Measurements from ENCODE around the gene VWA5B2.

The VWA5B2 gene

DNA sequence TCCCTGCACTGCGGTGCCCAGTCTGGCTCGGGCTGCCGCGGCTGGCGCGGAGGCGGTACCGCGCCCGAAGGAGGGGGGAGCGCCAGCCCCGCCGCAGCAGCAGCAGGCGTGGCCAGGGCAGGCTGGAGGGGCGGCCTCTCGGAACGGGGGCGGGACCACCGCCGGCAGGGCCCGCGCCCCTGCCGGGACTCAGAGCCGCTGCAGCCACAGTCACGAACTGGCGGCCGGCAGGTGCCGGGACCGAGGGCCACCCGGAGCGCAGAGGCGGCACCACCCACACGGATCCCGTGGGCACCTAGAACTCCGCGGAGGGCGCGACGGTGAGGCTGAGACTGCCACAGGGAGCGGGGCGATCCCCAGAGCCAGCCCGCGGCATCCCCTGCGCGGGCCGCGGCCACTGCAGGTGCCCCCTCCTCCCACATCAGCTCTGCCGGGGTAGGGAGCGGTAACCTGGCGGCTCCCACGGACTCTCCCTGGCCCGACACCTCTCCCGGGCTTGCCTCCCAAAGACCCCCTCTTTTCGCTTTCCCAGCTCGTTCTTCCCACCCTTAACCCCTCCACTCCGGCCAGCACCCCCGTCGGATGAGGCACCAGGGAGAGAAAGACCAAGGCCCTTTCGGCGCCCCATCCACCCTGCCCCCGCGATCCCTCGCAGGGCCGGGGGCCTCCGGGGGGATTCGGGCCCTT is at the start of gene VWA5B2:
Gene VWA5B2, plus strand, starts transcription at position 192 of the 687 bp plus-strand sequence. CDS start 944 bp downstream, outside the sequence.
- peak; percentile 64 to 67 for DNase-seq

DNA sequence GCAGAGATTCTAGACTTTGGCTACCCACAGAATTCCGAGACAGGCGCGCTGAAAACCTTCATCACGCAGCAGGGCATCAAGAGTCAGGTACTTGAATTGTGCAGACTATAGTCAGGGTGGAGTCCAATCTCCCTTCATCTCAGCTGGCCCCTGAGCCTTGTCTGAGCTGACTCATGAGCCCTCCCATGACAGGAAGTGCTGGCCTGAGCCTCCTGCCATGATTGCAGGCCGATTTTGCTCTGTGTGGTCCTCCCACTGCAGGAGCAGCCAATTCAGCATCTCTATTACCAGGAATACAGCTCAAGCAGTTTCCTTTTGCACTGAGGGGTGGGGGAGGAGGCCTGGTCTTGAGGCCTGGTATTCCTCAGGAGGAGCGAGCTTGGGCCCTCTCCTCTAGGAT is 49.2 kb upstream of the VWA5B2 start:
- no peak for DNase-seq

DNA sequence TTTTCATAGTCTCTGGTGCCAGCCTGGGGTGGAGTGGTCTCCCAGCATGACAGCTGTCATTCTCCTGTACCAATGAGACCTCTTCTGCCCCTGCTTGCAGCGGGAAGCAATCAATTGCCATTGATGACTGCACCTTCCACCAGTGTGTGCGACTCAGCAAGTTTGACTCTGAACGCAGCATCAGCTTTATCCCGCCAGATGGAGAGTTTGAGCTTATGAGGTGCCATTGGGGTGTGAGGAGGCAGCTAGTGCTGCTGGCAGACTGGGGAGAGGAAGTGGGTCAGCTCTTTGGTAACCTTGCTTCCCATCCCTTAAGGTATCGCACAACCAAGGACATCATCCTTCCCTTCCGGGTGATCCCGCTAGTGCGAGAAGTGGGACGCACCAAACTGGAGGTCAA is 47.8 kb upstream of the VWA5B2 start:
- DNase-seq = no peak

DNA sequence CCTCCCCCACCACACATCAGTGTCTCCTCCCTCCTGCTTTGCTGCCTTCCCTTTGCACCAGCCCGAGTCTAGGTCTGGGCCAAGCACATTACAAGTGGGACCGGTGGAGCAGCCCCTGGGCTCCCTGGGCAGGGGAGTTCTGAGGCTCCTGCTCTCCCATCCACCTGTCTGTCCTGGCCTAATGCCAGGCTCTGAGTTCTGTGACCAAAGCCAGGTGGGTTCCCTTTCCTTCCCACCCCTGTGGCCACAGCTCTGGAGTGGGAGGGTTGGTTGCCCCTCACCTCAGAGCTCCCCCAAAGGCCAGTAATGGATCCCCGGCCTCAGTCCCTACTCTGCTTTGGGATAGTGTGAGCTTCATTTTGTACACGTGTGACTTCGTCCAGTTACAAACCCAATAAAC is 45.7 kb upstream of the VWA5B2 start:
- DNase-seq = no peak

DNA sequence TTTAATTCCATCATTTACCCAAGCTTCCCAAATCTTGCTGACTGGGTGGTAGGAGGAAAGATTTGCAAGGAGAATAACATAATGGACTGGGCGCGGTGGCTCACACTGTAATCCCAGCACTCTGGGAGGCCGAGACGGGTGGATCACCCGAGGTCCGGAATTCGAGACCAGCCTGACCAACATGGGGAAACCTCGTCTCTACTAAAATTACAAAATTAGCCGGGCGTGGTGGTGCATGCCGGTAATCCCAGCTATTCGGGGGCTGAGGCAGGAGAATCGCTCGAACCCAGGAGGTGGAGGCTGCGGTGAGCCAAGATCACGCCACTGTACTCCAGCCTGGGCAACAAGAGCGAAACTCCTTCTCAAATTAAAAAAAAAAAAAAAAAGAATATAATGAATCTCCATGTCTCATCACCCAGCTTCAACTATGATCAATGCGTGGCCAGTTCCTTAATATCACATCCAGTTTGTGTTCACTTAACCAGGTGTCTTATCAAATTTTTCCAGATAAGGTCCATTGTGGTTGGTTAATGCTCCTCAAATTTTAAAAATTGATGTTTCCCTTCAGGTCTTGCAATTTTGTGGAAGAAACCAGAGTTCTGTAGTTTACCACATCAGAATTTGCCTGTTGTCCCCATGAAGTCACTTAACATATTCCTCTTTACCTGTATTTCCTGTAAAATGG is 44.7 kb upstream of the VWA5B2 start:
- DNase-seq = no peak

DNA sequence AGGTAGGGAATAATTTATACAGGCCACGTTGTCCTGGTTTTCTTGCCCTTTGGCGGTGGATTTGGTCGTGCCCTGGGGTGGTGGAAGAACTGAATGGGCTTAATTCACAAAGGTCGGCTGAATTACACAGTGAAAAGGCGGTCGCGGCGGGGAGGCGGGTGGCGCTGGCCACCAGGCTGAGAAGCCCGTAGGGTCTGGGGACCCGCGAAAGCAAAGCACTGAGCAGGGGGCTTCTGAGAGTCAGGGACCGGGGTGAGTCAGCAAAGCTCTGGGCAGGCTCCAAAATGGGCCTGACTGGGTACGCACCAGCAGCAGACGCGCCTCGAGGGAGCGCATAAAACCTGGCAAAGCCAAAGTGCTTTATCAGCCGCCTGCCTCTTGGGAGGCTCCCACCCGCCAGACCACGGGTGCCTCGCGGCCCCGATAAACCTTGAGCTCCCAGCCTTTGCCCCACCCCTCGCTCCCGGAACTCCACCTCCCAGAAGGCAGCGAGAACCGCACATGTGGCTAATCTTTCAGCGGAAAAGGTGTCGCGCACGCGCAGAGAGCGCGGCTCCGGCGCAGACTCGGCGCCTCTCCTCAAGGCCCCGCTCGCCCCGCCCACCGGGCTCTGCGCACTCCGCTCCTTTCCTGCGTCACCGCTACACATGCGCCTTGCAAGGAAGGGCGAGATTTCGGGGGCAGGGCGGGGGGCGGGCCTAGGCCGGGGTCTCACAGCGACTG is 43.8 kb upstream of the VWA5B2 start:
- DNase-seq = peak; percentile 99

DNA sequence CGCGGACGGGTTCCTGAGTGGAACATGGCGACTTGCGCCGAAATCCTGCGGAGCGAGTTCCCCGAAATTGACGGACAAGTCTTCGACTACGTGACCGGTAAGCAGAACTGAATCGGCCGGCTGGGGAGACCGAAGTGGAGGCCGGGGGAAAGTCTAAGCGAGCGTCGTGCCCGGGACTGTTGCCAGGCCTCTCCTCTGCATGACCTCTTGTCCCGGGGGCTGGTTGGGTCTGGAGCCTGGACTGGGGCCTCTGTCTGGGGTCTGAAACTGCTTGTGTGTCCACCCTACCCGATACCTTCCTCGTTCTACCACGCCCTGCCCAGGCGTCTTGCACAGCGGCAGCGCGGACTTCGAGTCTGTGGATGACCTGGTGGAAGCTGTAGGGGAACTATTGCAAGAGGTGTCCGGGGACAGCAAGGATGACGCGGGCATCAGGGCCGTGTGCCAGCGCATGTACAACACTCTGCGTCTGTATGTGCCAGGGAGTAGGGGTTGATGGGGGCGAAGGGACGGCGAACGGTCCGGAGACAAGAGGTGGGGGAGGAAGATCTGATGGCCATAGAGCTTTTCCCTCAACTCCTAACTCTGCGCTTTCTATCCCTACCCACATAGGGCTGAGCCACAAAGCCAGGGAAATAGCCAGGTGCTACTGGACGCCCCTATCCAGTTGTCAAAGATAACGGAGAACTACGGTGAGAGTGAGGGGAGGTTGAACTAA is 43.0 kb upstream of the VWA5B2 start, which contains the start of gene ABCF3:
Gene ABCF3, plus strand, starts transcription at position 16 of the 718 bp plus-strand sequence. Its CDS starts 9 bp downstream, at position 25.
- DNase-seq = no peak

DNA sequence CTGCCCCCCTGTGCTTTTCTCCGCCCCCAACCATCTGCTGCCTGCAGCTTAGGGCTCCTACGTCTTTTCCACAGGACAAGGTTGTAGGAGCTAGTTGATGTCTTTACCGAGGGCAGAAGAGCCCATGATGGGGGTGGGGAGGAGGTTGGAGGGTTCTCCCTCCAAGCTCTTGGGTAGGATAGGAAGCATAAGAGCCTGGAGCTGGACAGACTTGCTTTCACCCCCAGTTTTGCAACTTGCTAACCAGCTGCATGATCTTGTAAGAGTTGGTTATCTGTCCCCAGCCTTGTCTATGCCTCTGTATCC is 42.5 kb upstream of the VWA5B2 start:
- DNase-seq = no peak

DNA sequence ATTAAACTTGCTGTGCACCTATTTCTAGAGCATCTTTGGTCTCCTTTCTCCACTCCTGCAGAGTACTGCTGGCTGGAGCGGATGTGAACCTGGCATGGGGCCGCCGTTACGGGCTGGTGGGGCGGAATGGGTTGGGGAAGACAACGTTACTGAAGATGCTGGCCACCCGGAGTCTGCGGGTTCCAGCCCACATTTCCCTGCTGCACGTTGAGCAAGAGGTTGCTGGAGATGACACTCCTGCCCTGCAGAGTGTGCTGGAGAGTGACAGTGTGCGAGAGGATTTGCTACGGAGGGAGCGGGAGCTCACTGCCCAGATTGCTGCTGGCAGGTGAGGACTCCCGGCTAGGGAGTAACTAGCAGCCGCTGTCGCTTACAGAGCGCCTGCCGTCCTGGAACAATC is 41.3 kb upstream of the VWA5B2 start:
- no peak for DNase-seq

DNA sequence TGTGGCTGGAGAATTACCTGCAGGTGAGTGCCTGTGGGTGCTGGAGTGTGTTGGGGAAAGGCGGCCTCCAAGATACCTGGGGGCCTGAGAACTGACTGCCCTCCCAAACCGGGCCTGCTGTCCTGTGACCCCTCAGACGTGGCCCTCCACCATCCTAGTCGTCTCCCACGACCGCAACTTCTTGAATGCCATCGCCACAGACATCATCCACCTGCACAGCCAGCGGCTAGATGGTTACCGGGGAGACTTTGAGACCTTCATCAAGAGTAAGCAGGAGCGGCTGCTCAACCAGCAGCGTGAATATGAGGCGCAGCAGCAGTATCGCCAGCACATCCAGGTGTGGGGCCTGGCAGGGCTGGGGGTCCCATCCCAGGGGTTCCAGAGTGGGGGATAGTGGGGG is 40.0 kb upstream of the VWA5B2 start:
- no peak for DNase-seq

DNA sequence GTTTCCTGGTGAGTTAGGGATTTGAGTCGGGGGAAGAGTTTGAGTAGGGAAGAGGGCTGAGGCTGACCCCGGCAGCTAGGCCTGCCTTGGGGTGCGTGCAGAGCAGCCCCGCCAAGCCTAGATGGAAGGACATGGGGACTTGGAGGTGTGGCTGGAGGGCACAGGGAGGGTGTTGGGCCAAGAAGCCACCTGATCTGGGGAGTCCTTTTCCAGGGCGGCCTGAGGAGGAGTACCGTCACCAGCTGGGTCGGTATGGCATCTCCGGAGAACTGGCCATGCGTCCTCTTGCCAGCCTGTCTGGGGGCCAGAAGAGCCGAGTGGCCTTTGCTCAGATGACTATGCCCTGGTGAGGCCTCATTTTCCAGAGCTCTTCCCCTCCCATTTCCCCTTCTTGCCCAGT is 36.5 kb upstream of the VWA5B2 start:
- no peak for DNase-seq

DNA sequence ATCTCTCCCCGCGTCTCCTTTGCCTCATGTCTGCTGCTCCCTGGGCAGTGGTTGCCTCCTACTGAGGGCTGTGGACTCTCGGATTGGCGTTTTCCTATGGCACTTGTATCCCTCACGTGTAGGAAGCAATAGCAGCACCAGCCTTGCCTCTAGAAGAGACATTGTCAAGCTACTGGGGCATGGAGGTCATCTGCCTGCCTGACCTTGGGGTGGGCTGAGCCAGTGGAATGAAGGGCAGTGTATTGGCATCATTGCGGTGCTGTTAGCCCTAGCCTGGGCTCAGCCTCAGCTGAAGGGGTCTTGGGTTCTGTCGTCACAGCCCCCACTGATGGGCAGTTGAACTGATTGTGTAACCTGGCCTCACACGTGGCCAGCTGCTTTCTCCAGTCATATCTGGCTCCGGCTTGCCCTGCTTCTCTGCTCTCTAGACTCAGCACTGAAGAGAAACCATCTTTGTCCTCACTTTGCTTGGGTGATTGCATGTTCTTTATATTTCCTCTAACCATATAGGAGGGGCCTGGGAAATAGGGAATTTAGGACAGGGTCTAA is 35.3 kb upstream of the VWA5B2 start:
- no peak for DNase-seq

DNA sequence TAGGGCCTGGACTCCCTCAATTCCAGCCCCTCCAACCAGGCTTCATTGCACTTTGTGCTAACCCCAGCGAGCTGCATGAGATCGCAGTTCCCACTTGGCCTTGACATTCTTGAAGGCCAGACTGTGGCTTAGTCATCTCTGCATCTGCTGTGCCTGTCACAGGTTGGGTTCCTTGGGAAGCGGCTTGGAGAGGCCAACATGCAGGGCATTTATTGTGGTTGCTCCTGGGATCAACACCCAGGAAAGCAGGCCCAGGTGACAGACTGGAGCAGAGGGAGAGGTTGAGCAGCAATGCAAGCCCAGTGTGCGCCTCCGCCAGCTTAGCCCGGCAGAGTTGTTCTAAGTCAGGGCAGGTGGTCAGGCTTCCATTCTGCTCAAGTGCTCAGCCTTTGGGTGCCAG is 32.8 kb upstream of the VWA5B2 start:
- DNase-seq = no peak

DNA sequence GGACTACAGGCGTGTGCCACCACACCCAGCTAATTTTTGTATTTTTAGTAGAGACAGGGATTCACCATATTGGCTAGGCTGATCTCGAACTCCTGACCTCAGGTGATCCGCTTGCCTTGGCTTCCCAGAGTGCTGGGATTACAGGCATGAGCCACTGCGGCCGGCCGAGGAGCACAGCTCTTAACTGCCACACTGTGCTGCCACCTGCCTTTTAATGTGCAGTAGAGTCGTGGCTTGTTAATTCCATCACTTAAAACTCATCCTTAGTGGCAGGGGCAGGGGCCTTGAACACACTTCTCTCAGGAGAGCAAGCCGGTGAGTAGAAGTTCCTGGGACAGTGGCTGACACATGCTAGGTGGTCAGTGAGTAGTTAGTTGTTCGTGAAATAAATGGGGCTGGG is 30.9 kb upstream of the VWA5B2 start:
- DNase-seq = no peak

DNA sequence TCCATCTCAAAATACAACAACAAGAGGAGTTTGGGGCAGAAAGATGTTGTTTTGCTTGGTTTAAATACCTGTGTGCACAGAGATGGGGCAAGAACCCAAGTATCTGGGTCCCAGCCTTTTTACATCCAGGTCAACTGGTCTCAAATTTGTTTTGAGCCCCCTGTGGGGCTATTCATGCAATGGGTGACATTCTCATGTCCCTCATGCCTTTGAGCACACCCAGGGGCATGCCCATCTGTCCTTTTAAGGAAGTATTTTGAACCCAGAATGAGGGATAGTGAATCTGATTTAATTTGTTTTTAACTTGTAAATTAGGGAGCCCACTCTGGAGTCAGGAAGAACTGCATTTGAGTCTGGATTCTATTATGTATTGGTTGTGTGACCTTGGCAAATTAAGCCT is 28.6 kb upstream of the VWA5B2 start:
- no peak for DNase-seq

DNA sequence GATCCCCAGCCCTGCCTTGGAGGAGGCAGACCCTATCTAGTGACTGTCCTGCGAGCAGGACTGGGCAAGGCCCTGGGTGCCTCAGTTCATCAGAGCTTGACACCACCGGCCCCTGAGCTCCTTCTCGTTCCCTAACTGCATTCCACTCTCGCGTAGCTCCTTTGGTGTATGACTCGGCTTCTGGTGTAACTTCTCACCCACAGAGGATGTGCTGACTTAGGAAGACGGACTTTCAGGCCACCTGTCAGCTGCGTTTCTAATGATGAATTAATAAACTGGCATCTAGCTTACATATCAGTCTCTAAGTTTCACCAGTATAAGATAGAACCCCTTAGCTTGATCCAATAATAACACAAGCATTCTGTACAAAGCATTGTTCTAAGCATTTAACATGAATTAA is 25.9 kb upstream of the VWA5B2 start:
- DNase-seq = no peak

DNA sequence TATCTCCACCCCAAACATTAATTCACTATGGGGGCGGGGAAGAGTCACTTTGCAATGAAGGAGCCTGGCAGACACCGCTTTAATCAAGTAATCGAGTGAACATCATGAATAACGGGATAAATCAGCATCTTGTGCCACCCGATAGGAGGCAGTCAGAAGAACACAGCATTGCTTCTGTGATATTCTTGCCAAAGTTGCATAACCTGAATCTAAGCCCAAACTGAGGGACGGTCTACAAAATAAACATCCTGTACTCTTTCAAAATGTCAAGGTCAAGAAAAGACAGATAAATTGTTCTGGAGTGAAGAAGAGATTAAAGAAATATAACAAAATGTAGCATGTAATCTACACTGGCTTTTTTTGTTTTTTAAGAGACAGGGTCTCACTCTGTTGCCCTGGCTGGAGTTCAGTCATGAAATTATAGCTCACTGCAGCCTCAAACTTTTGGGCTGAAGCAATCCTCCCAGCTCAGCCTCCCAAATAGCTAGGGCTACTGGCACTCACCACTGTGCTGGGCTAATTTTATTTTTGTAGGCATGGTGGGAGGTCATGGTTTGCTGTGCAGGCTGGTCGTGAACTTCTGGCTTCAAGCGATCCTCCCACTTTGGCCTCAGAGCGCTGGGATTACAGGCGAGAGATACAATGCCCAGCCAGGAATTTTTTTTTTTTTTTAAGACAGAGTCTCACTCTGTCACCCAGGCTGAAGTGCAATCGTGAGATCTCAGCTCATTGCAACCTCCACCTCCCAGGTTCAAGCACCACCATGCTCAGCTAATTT is 20.1 kb upstream of the VWA5B2 start:
- DNase-seq = no peak

DNA sequence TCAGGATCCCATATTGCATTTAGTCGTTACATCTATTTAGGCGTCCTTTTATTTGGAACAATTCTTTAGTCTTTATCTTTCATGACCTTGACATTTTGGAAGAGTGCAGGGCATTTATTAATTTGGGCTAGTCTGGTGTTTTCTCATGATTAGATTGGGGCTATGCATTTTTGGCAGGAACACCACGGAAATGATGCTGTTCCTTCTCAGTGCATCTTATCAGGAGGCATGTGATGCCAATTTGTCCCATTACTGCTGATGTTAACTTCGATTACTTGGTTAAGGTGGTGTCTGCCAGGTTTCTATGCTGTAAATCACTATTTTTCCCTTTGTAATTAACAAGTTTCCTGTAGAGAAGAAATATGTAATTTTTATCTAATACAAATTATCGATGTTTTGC is 18.1 kb upstream of the VWA5B2 start:
- DNase-seq = no peak

DNA sequence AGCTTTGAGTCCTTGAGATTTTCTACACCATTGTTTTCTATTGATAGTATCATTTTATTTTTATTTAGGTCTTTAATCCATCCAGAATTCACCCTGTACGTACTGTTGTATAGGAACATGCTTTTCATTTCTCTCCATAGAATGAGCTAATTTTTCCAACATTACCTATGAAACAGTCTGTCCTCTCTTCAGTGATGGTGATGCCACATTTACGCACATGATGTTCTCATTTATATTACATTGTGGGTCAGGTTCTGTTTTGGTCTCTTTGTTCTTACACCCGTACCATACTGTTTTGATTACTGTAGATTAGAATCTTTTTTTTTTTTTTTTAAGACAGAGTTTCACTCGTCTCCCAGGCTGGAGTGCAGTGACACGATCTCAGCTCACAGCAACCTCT is 17.7 kb upstream of the VWA5B2 start:
- no peak for DNase-seq

DNA sequence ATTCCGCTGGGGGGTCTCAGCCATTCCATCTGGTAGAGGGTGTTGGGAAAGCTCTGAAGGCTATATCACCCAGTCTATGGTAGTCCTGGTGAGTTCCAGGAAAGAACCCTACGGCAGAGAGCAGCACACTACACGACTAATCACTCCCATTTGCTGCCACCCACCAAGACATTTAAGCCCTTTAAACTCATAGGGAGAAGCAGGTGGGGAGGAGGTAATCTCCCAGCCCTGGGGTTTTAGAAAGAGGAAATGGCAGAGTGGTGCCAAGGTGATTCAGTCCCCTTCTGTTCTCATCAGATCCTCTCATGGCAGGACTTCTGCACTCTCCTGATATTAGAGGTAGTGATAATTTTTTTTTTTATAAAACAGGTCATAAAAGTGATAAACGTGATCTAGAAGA is 10.6 kb upstream of the VWA5B2 start:
- no peak for DNase-seq

DNA sequence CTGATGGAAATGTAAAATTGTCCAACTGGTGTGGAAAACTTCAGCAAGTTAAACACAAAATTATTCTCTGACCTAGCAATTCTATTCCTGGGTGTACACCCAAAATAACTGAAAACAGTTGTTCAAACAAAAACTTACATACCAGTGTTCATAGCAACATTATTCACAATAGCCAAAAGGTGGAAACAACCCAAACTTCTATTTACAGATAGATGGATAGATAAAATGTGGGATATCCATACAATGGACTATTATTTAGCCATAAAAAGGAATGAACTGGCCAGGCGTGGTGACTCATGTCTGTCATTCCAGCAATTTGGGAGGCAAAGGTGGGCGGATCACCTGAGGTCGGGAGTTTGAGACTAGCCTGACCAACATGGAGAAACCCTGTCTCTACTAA is 6.9 kb upstream of the VWA5B2 start:
- DNase-seq = no peak

DNA sequence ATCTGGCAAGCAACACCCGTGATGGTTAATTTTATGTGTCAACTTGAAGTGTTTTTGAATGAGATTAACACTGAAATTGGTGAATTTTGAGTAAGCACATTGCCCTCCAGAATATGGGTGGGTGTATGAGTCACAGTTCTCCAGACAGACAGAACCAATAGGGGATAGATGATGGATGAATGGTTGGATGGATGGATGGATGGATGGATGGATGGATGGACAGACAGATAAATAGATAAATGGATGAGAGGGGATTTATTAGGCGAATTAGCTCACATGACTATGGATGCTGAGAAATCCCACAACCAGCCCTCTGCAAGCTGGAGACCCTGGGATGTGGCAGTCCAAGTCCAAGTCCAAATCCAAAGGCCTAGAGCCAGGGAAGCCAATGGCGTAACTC is 5.4 kb upstream of the VWA5B2 start:
- no peak for DNase-seq
